ENCODE results near the gene UST. TPM values are rescaled to one million over a fixed set of nuclear protein-coding genes. Genes with fewer than 3 reads are reported as not detected.

UST gene
- total and polyA plus RNA-seq, 2 of the 8 experiments (the other 6 are each of a cell fraction or from before 2014, with no cell fraction given), result 13.5 to 34.5 TPM

GRCh38 chr6:148984531-148985056 is 237.8 kb downstream of the UST start:
- no peak overlapping the region for H2BK120ac ChIP-seq (replicated peaks; ENCODE audit: low read depth, low read length)
- no peak overlapping the region for H4K91ac ChIP-seq (replicated peaks; ENCODE audit: insufficient read length, low read length)
- no peak overlapping the region for H2BK15ac ChIP-seq (ENCODE audit: low read length)
- no peaks in the 10 kb centered on the region for H4K20me1 ChIP-seq (replicated peaks in 1 of 2; ENCODE audit: control insufficient read depth in 1 of 2, insufficient read depth in 2 of 2, low read length in 2 of 2)
- no peaks in the 10 kb centered on the region for H3K27me3 ChIP-seq (replicated peaks in 1 of 4; ENCODE audit: control insufficient read depth in 3 of 4, extremely low read depth in 1 of 4, insufficient read depth in 3 of 4, low read length in 3 of 4)
- FAIRE-seq, result no peak
- H2AK5ac ChIP-seq (ENCODE audit: low read depth, low read length), result no peak overlapping the region
- H3K4me2 ChIP-seq (ENCODE audit: insufficient read depth in 1 of 2, low read depth in 2 of 2, low read length in 2 of 2), result no peak overlapping the region
- no peak overlapping the region for H3K18ac ChIP-seq (ENCODE audit: extremely low read depth, low read length)
- no peak overlapping the region for H3K27ac ChIP-seq (ENCODE audit: low read depth, low read length)
- H3K23me2 ChIP-seq (ENCODE audit: low read depth, low read length), result no peaks in the 10 kb centered on the region; the same call in 1 of the 2 replicates
- H3K9ac ChIP-seq (replicated peaks in 1 of 4; ENCODE audit: extremely low read depth in 1 of 4, low read depth in 3 of 4, low read length in 3 of 4), result no peak overlapping the region
- no peak overlapping the region for H3K14ac ChIP-seq (ENCODE audit: insufficient read length)
- H3K79me1 ChIP-seq (ENCODE audit: low read depth, low read length), result no peaks in the 10 kb centered on the region
- H2BK20ac ChIP-seq (ENCODE audit: low read length), result no peak overlapping the region
- no peak overlapping the region for H4K8ac ChIP-seq (ENCODE audit: extremely low read depth, insufficient read depth, low read length)
- WGBS, 2 experiments (ENCODE audit: extremely low coverage in 1 of 2, insufficient coverage in 1 of 2, insufficient read length in 1 of 2, insufficient replicate concordance in 2 of 2, low coverage in 1 of 2, low lambda C conversion rate in 2 of 2, missing lambda C conversion rate in 1 of 2), result 94% methylated on average over 4 of the region's 4 CpGs; no CpG with 5 or more reads in 1 of the 2 experiments
- H2BK5ac ChIP-seq (ENCODE audit: low read depth, low read length), result no peak overlapping the region
- H3K79me2 ChIP-seq (ENCODE audit: control insufficient read depth in 1 of 2, insufficient read depth in 2 of 2, low read length in 2 of 2), result no peaks in the 10 kb centered on the region
- ChIA-PET CTCF (ENCODE audit: partially characterized antibody) (interaction anchor here (1.6 to 4.1 kb wide), 2 partner anchors 11 to 406 kb away, joined by 3 to 27 read pairs; no protein-coding TSS in a partner anchor), POLR2A (ENCODE audit: partially characterized antibody) (interaction anchor here (1.0 to 1.2 kb wide), 2 partner anchors 10 to 13 kb away, joined by 3 read pairs; no protein-coding TSS in a partner anchor)
- peaks cover 2 to 17% (median 12%) of the 10 kb centered on the region in 4 experiments; a peak in 5 of 7 replicates for H3K4me1 ChIP-seq (replicated peaks in 1 of 4; ENCODE audit: control insufficient read depth in 3 of 4, insufficient read depth in 4 of 4, low read length in 3 of 4)
- no peak overlapping the region for H3K4me3 ChIP-seq (ENCODE audit: extremely low read depth in 1 of 4, insufficient read depth in 2 of 4, low read depth in 3 of 4, low read length in 4 of 4)
- H3K4ac ChIP-seq (replicated peaks; ENCODE audit: insufficient read length, low read depth, low read length), result no peak overlapping the region
- no peak for DNase-seq (ENCODE audit: low read depth in 1 of 2, low spot score in 2 of 2)
- H3K56ac ChIP-seq (replicated peaks; ENCODE audit: insufficient read length, low read depth, low read length), result no peak overlapping the region
- no peaks in the 10 kb centered on the region for H3K9me3 ChIP-seq (ENCODE audit: insufficient read depth in 2 of 2, low read depth in 1 of 2, low read length in 1 of 2)
- no peak overlapping the region for H4K5ac ChIP-seq (ENCODE audit: insufficient read length, low read depth, low read length)
- peaks cover 0 to 7% (median 3%) of the 10 kb centered on the region in 4 experiments; a peak in 2 of 8 replicates for H3K36me3 ChIP-seq (ENCODE audit: control insufficient read depth in 2 of 4, insufficient read depth in 4 of 4, low read length in 3 of 4)
- no peak overlapping the region for H2AFZ ChIP-seq (ENCODE audit: low read length)
- H3K23ac ChIP-seq (ENCODE audit: insufficient read length), result no peak overlapping the region
- no peak overlapping the region for H2BK12ac ChIP-seq (ENCODE audit: low read depth, low read length)
- TF ChIP-seq SP4 (IDR thresholded peaks at IDR 0.05; ENCODE audit: low read length) (no peak), USF2 (IDR thresholded peaks at IDR 0.05; ENCODE audit: low read length) (no peak), E2F6 (IDR thresholded peaks at IDR 0.05) (no peak), ZNF274 (IDR thresholded peaks at IDR 0.05; ENCODE audit: borderline replicate concordance, extremely low read depth, low read length) (no peak), EGR1 (IDR thresholded peaks at IDR 0.05; ENCODE audit: borderline replicate concordance, low read depth, low read length) (no peak), TEAD4 (IDR thresholded peaks at IDR 0.05; ENCODE audit: low read depth, low read length) (no peak), EP300 (IDR thresholded peaks at IDR 0.05; ENCODE audit: borderline replicate concordance in 1 of 2, low read depth in 2 of 2, low read length in 2 of 2) (no peak), CBX8 (IDR thresholded peaks at IDR 0.05; ENCODE audit: borderline replicate concordance, low read depth, low read length) (no peak), MAFK (IDR thresholded peaks at IDR 0.05; ENCODE audit: low read depth, low read length) (no peak), JUND (IDR thresholded peaks at IDR 0.05; ENCODE audit: low read length) (no peak), RNF2 (IDR thresholded peaks at IDR 0.05; ENCODE audit: borderline replicate concordance, low read depth, low read length, missing control alignments, poor library complexity, severe bottlenecking) (no peak)

All from H1 (cell line).